PC-3 (cell line): Measurements from ENCODE around the gene SHROOM3. TPM values are rescaled to one million over a fixed set of nuclear protein-coding genes. Genes with fewer than 3 reads are reported as not detected.

Experiments used
- ATAC-seq: fragments of 200-7000 bp; cut with Tn5 transposase; 2 replicates; pipeline ENCODE4 v1.9.1; 2020; ENCODE audit warnings: mild to moderate bottlenecking, moderate library complexity
- BruUV-seq: library from RNA; stranded (reverse); fragments of 400-500 nt; replicated peaks from 2 replicates; lab custom pipeline; 2021; lab: Mats Ljungman, UMichigan
- CTCF ChIA-PET: fragments of 300-600 bp; sonication (Branson Sonifier 250); formaldehyde crosslinking; loops from one replicate; lab custom pipeline; 2022; ENCODE audit warnings: antibody characterized with exemption; lab: Charles Lee
- POLR2A ChIA-PET: fragments of 300-600 bp; sonication (Branson Sonifier 250); formaldehyde crosslinking; loops from one replicate; lab custom pipeline; 2022; ENCODE audit warnings: antibody characterized with exemption; ENCODE audit not compliant: unreplicated experiment; lab: Charles Lee
- DNase-seq: peaks from one replicate; pipeline ENCODE4 v3.0.0-alpha.2; 2015
- H2AFZ ChIP-seq: fragments of 300-600 bp; sonication (generic); 2 replicates; pipeline ENCODE4 v1.6.0; 2016; ENCODE audit warnings: antibody characterized with exemption, low read length
- H3F3A ChIP-seq: fragments of 300-600 bp; sonication (generic); one replicate; pipeline ENCODE4 v1.6.0; 2017; ENCODE audit warnings: antibody characterized with exemption, low read length, control low read depth, mild to moderate bottlenecking; ENCODE audit not compliant: unreplicated experiment
- H3K27ac ChIP-seq: fragments of 300-600 bp; sonication (generic); 2 replicates; pipeline ENCODE4 v1.5.1; 2016; ENCODE audit warnings: mild to moderate bottlenecking, low read length
- H3K27me3 ChIP-seq: fragments of 300-600 bp; sonication (generic); 2 replicates; pipeline ENCODE4 v1.6.1; 2016; ENCODE audit warnings: low read length, mixed read lengths
- H3K36me3 ChIP-seq: fragments of 300-600 bp; sonication (generic); 2 replicates; pipeline ENCODE4 v1.6.1; 2016; ENCODE audit warnings: low read depth, mixed run types, low read length, mixed read lengths
- H3K4me1 ChIP-seq: fragments of 300-600 bp; sonication (generic); 2 replicates; pipeline ENCODE4 v1.5.1; 2016; ENCODE audit warnings: low read length; ENCODE audit not compliant: insufficient read depth
- H3K4me2 ChIP-seq: fragments of 300-600 bp; sonication (generic); 2 replicates; pipeline ENCODE4 v1.6.0; 2016; ENCODE audit warnings: low read length
- H3K4me3 ChIP-seq: fragments of 300-600 bp; sonication (generic); 2 replicates; pipeline ENCODE4 v1.5.1; 2016; ENCODE audit warnings: mild to moderate bottlenecking, low read length, mixed read lengths
- H3K79me2 ChIP-seq: fragments of 300-600 bp; sonication (generic); 2 replicates; pipeline ENCODE4 v1.6.1; 2017; ENCODE audit warnings: low read length, mixed read lengths
- H3K9ac ChIP-seq: fragments of 300-600 bp; sonication (generic); 2 replicates; pipeline ENCODE4 v1.6.0; 2016; ENCODE audit warnings: mild to moderate bottlenecking, low read length
- H3K9me2 ChIP-seq: fragments of 300-600 bp; sonication (generic); replicated peaks from 2 replicates; pipeline ENCODE4 v1.6.1; 2016; ENCODE audit warnings: mixed run types, low read length, mixed read lengths
- H3K9me3 ChIP-seq: fragments of 300-600 bp; sonication (generic); 2 replicates; pipeline ENCODE4 v1.6.1; 2016; ENCODE audit warnings: low read length, mixed read lengths
- H4K20me1 ChIP-seq: fragments of 300-600 bp; sonication (generic); 2 replicates; pipeline ENCODE4 v1.6.1; 2016; ENCODE audit warnings: low read length, mixed read lengths
- CTCF ChIP-seq: fragments of 300-600 bp; sonication (generic); conservative IDR thresholded peaks from 2 replicates; pipeline ENCODE4 v1.5.1; 2017; ENCODE audit warnings: antibody characterized with exemption, low read depth, mild to moderate bottlenecking, low read length
- EZH2 ChIP-seq: fragments of 300-600 bp; sonication (generic); IDR thresholded peaks from one replicate; pipeline ENCODE4 v1.6.1; 2017; ENCODE audit warnings: antibody characterized with exemption, mild to moderate bottlenecking, low read length; ENCODE audit not compliant: unreplicated experiment
- EZH2phosphoT487 ChIP-seq: fragments of 300-600 bp; sonication (generic); IDR thresholded peaks from 2 replicates; pipeline ENCODE4 v1.6.1; 2018; ENCODE audit warnings: mild to moderate bottlenecking, antibody characterized with exemption, low read length, borderline replicate concordance
- intact Hi-C: fragments of 100-400 bp; cut with micrococcal nuclease; formaldehyde crosslinking; loops from 2 replicates; pipeline ENCODE4 v1.9.0; 2023
- total RNA-seq: library from RNA; depleted of rRNA; stranded (reverse); fragments of >200 nt; gene quantifications from 2 replicates; pipeline ENCODE4 v1.2.3, GENCODE V29; 2014

Gene SHROOM3
- total RNA-seq, 1 experiment from 2014 or later, result 27.8 TPM

- peaks cover 20% of the 10 kb centered on the region for H3K4me1 ChIP-seq
- no peaks in the 10 kb centered on the region for H3K79me2 ChIP-seq
- peaks cover 17% of the 10 kb centered on the region for H3K36me3 ChIP-seq
- TF ChIP-seq CTCF (no peak), EZH2phosphoT487 (no peak)
- intact Hi-C loops, result no loop called here
- no peaks in the 10 kb centered on the region for H3F3A ChIP-seq
- H3K4me2 ChIP-seq, result no peak overlapping the region
- no peak overlapping the region for H3K27ac ChIP-seq
- H2AFZ ChIP-seq, result no peak overlapping the region
- BruUV-seq, result no TSS peak
- DNase-seq (no peak), ATAC-seq (no peak)
- no peaks in the 10 kb centered on the region for H3K27me3 ChIP-seq
- CTCF ChIA-PET, result no interaction called here
- H3K9me3 ChIP-seq, result no peaks in the 10 kb centered on the region
- H3K9ac ChIP-seq, result no peak overlapping the region
- POLR2A ChIA-PET, result no interaction called here
- H4K20me1 ChIP-seq, result no peaks in the 10 kb centered on the region
- H3K9me2 ChIP-seq, result no peaks in the 10 kb centered on the region
- H3K4me3 ChIP-seq, result no peak overlapping the region
Observed at GRCh38 chr4:76756416-76756815, 321.4 kb downstream of the SHROOM3 start.

- no peak for DNase-seq
- ATAC-seq, result no peak
- no peak overlapping the region for H3K4me3 ChIP-seq
- CTCF ChIA-PET, result interaction anchor here (0.6 kb wide), 6 partner anchors 141 to 1919 kb away, joined by 3 to 6 read pairs (median 4); no protein-coding TSS in a partner anchor
- H3K9ac ChIP-seq, result no peak overlapping the region
- H3K27me3 ChIP-seq, result no peaks in the 10 kb centered on the region
- H3K36me3 ChIP-seq, result peaks cover 14% of the 10 kb centered on the region
- no peaks in the 10 kb centered on the region for H3F3A ChIP-seq
- H3K79me2 ChIP-seq, result no peaks in the 10 kb centered on the region
- POLR2A ChIA-PET, result interaction anchor here (0.6 kb wide), 1 partner anchor 192 kb away, joined by 7 read pairs; the partner anchor contains the start of gene SEPTIN11
- BruUV-seq, result no TSS peak
- H3K9me3 ChIP-seq, result no peaks in the 10 kb centered on the region
- no peak overlapping the region for H3K27ac ChIP-seq
- no peak overlapping the region for H2AFZ ChIP-seq
- intact Hi-C loops, result no loop called here
- peaks cover 18% of the 10 kb centered on the region for H3K4me1 ChIP-seq
- TF ChIP-seq EZH2 (no peak), CTCF (no peak), EZH2phosphoT487 (no peak)
- no peaks in the 10 kb centered on the region for H4K20me1 ChIP-seq
- H3K9me2 ChIP-seq, result no peaks in the 10 kb centered on the region
- H3K4me2 ChIP-seq, result no peak overlapping the region
Observed at GRCh38 chr4:76757418-76757939, 322.4 kb downstream of the SHROOM3 start.

GRCh38 chr4:76758290-76758882, 323.4 kb downstream of the SHROOM3 start:
- ChIA-PET POLR2A (interaction anchor here (0.6 kb wide), 2 partner anchors 191 to 317 kb away, joined by 4 to 7 read pairs; partner anchors contain the start of gene SEPTIN11), CTCF (interaction anchor here (0.6 to 0.8 kb wide), 6 partner anchors 45 to 1918 kb away, joined by 3 to 6 read pairs (median 4); no protein-coding TSS in a partner anchor)
- Histone ChIP-seq H3K27me3 (no peaks in the 10 kb centered on the region), H3F3A (no peaks in the 10 kb centered on the region), H3K9me2 (no peaks in the 10 kb centered on the region), H4K20me1 (no peaks in the 10 kb centered on the region), H3K9ac (no peak overlapping the region), H2AFZ (no peak overlapping the region), H3K79me2 (no peaks in the 10 kb centered on the region), H3K4me3 (no peak overlapping the region), H3K4me2 (no peak overlapping the region), H3K27ac (no peak overlapping the region), H3K9me3 (no peaks in the 10 kb centered on the region), H3K36me3 (peaks cover 14% of the 10 kb centered on the region), H3K4me1 (peaks cover 11% of the 10 kb centered on the region)
- peak; percentile 70 for DNase-seq
- intact Hi-C loops, result no loop called here
- peak; percentile 79 for TF ChIP-seq CTCF
- no peak for TF ChIP-seq EZH2phosphoT487
- BruUV-seq, result no TSS peak
- ATAC-seq, result peak; percentile 22
